ENCODE results near the gene REPIN1. TPM values are rescaled to one million over a fixed set of nuclear protein-coding genes. Genes with fewer than 3 reads are reported as not detected.
A peak's percentile ranks its signal among the peaks of the same experiment; 100 is the strongest.

REPIN1 gene
- total and polyA plus RNA-seq, 9 of the 15 experiments (the other 6 are each of a cell fraction or from before 2014, with no cell fraction given) = 8.1 to 283 (median 94.3) TPM

DNA sequence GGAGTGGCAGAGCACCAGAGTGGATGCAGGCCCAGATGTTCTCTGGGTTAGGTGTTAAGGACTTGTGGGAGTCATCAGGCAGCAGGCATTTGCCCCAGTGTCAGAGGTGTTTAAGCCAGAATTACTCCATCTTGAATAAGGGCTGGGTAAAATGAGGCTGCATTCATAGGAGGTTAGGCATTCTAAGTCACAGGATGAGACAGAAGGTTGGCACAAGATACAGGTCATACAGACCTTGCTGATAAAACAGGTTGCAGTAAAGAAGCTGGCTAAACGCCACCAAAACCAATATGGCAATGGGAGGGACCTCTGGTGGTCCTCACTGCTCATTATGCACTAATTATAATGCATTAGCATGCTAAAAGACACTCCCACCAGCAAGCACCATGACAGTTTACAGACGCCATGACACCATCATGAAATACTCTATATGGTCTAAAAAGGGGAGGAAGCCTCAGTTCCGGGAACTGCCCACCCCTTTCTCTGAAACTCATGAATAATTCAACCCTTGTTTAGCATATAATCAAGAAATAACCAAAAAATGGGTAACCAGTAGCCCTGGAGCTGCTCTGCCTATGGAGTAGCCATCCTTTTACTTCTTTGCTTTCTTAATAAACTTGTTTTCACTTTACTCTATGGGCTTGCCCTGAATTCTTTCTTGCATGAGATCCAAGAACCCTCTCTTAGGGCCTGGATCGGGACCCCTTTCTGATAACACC, 46.3 kb upstream of the REPIN1 start (continued):
- TF ChIP-seq, protein P1, sequence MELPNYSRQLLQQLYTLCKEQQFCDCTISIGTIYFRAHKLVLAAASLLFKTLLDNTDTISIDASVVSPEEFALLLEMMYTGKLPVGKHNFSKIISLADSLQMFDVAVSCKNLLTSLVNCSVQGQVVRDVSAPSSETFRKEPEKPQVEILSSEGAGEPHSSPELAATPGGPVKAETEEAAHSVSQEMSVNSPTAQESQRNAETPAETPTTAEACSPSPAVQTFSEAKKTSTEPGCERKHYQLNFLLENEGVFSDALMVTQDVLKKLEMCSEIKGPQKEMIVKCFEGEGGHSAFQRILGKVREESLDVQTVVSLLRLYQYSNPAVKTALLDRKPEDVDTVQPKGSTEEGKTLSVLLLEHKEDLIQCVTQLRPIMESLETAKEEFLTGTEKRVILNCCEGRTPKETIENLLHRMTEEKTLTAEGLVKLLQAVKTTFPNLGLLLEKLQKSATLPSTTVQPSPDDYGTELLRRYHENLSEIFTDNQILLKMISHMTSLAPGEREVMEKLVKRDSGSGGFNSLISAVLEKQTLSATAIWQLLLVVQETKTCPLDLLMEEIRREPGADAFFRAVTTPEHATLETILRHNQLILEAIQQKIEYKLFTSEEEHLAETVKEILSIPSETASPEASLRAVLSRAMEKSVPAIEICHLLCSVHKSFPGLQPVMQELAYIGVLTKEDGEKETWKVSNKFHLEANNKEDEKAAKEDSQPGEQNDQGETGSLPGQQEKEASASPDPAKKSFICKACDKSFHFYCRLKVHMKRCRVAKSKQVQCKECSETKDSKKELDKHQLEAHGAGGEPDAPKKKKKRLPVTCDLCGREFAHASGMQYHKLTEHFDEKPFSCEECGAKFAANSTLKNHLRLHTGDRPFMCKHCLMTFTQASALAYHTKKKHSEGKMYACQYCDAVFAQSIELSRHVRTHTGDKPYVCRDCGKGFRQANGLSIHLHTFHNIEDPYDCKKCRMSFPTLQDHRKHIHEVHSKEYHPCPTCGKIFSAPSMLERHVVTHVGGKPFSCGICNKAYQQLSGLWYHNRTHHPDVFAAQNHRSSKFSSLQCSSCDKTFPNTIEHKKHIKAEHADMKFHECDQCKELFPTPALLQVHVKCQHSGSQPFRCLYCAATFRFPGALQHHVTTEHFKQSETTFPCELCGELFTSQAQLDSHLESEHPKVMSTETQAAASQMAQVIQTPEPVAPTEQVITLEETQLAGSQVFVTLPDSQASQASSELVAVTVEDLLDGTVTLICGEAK (IDR thresholded peaks at IDR 0.05) = no peak
- TF ChIP-seq, protein P1 (CRISPR knock-in tag; IDR thresholded peaks at IDR 0.05) = no peak
- TF ChIP-seq ILF3 (IDR thresholded peaks at IDR 0.05; ENCODE audit: borderline replicate concordance) = peak; percentile 53; the same call in 1 of the 2 replicates
- TF ChIP-seq TSC22D4 (tag; IDR thresholded peaks at IDR 0.05) = no peak
- TF ChIP-seq MAFF (IDR thresholded peaks at IDR 0.05; ENCODE audit: low read length) = no peak; the same call in 1 of the 2 replicates
- TF ChIP-seq JUND (IDR thresholded peaks at IDR 0.05; ENCODE audit: borderline replicate concordance, low read depth, low read length) = peak; percentile 29; the same call in 1 of the 2 replicates
- peak; percentile 78; the same call in 2 of the 3 replicates for TF ChIP-seq JUND (tag; IDR thresholded peaks at IDR 0.05; ENCODE audit: borderline replicate concordance, low read depth, low read length)
- peak; percentile 81 for TF ChIP-seq ETS2 (tag; IDR thresholded peaks at IDR 0.05; ENCODE audit: borderline replicate concordance, poor library complexity, severe bottlenecking)
- TF ChIP-seq, protein P2, sequence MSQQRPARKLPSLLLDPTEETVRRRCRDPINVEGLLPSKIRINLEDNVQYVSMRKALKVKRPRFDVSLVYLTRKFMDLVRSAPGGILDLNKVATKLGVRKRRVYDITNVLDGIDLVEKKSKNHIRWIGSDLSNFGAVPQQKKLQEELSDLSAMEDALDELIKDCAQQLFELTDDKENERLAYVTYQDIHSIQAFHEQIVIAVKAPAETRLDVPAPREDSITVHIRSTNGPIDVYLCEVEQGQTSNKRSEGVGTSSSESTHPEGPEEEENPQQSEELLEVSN (IDR thresholded peaks at IDR 0.05; ENCODE audit: borderline replicate concordance in 1 of 2, extremely low read depth in 1 of 2, insufficient read depth in 1 of 2, insufficient read length in 1 of 2, low read depth in 1 of 2, low read length in 1 of 2, poor library complexity in 1 of 2, severe bottlenecking in 1 of 2) = no peak
- TF ChIP-seq U2AF1 (optimal IDR thresholded peaks at IDR 0.05; ENCODE audit: low read depth, low read length) = no peak
- TF ChIP-seq SNIP1 (IDR thresholded peaks at IDR 0.05; ENCODE audit: low read depth) = no peak
- peak in 1 of 2 experiments; percentile 81; a peak in 2 of 4 replicates for TF ChIP-seq TEAD1 (CRISPR knock-in tag; IDR thresholded peaks at IDR 0.05)
- no peak for TF ChIP-seq ZNF77 (CRISPR knock-in tag; IDR thresholded peaks at IDR 0.05)
- TF ChIP-seq TOE1 (IDR thresholded peaks at IDR 0.05; ENCODE audit: borderline replicate concordance) = no peak
- no peak for TF ChIP-seq TOE1 (CRISPR knock-in tag; IDR thresholded peaks at IDR 0.05; ENCODE audit: borderline replicate concordance, low read depth)
- TF ChIP-seq ZNF124 (CRISPR knock-in tag; IDR thresholded peaks at IDR 0.05) = no peak
- no peak for TF ChIP-seq EZH2 (IDR thresholded peaks at IDR 0.05; ENCODE audit: borderline replicate concordance, low read depth, low read length)
- no peak for TF ChIP-seq ELF1 (tag; IDR thresholded peaks at IDR 0.05)

All from K562 (cell line).